Neural progenitor cell (in vitro differentiated cells): ENCODE results near the gene MSTO1. TPM values are rescaled to one million over a fixed set of nuclear protein-coding genes. Genes with fewer than 3 reads are reported as not detected.
"Not testable (repeated sequence)": the region's sequence is repeated elsewhere in the genome, so short reads cannot be mapped to it uniquely, and the experiment has no call there.

ENCODE experiments used
- DNase-seq: peaks from one replicate; pipeline ENCODE4 v3.0.0-alpha.2; 2016; ENCODE audit warnings: low spot score
- H2AFZ ChIP-seq: fragments of 200-600 bp; sonication (generic); replicated peaks from 2 replicates; pipeline ENCODE4 v1.6.1; 2016; ENCODE audit warnings: antibody characterized with exemption
- H3F3A ChIP-seq: fragments of 200-600 bp; sonication (generic); 2 replicates; pipeline ENCODE4 v1.6.1; 2016; ENCODE audit warnings: antibody characterized with exemption, low read depth
- H3K27ac ChIP-seq: fragments of 200-600 bp; sonication (generic); 2 replicates; pipeline ENCODE4 v1.5.1; 2016; ENCODE audit warnings: mild to moderate bottlenecking
- H3K27me3 ChIP-seq: fragments of 200-600 bp; sonication (generic); 2 replicates; pipeline ENCODE4 v1.6.1; 2016; ENCODE audit warnings: mild to moderate bottlenecking, moderate library complexity
- H3K36me3 ChIP-seq: fragments of 200-600 bp; sonication (generic); 2 replicates; pipeline ENCODE4 v1.5.1; 2016
- H3K4me1 ChIP-seq: fragments of 200-600 bp; sonication (generic); 2 replicates; pipeline ENCODE4 v1.6.1; 2016; ENCODE audit warnings: mixed run types
- H3K4me2 ChIP-seq: fragments of 200-600 bp; sonication (generic); 2 replicates; pipeline ENCODE4 v1.6.1; 2016
- H3K4me3 ChIP-seq: fragments of 200-600 bp; sonication (generic); 2 replicates; pipeline ENCODE4 v1.5.1; 2016
- H3K79me2 ChIP-seq: fragments of 200-600 bp; sonication (generic); 2 replicates; pipeline ENCODE4 v1.6.1; 2016; ENCODE audit warnings: low read depth
- H3K9ac ChIP-seq: fragments of 200-600 bp; sonication (generic); 2 replicates; pipeline ENCODE4 v1.6.1; 2016
- H3K9me3 ChIP-seq: fragments of 200-600 bp; sonication (generic); 2 replicates; pipeline ENCODE4 v1.5.1; 2016; ENCODE audit warnings: low read depth
- H4K20me1 ChIP-seq: fragments of 200-600 bp; sonication (generic); 2 replicates; pipeline ENCODE4 v1.6.1; 2016; ENCODE audit warnings: low read depth
- H3K27ac Mint-ChIP-seq: 3 replicates; pipeline ENCODE4 v1.8.0; 2021; ENCODE audit warnings: mixed read lengths
- H3K27me3 Mint-ChIP-seq: 2 replicates; pipeline ENCODE4 v1.8.0; 2022; ENCODE audit warnings: low read depth, mild to moderate bottlenecking, inconsistent platforms, moderate library complexity, mixed read lengths; ENCODE audit not compliant: insufficient read depth
- H3K36me3 Mint-ChIP-seq: 3 replicates; pipeline ENCODE4 v1.8.0; 2021; ENCODE audit warnings: mixed read lengths
- H3K4me1 Mint-ChIP-seq: 3 replicates; pipeline ENCODE4 v1.8.0; 2021; ENCODE audit warnings: mixed read lengths
- H3K4me3 Mint-ChIP-seq: 3 replicates; pipeline ENCODE4 v1.8.0; 2021; ENCODE audit warnings: mild to moderate bottlenecking, moderate library complexity, mixed read lengths
- H3K9me3 Mint-ChIP-seq: 3 replicates; pipeline ENCODE4 v1.8.0; 2020; ENCODE audit warnings: mixed read lengths
- CTCF ChIP-seq: fragments of 200-600 bp; sonication (generic); IDR thresholded peaks from 2 replicates; pipeline ENCODE4 v1.5.1; 2017; ENCODE audit warnings: antibody characterized with exemption, mild to moderate bottlenecking
- EZH2 ChIP-seq: fragments of 200-600 bp; sonication (generic); IDR thresholded peaks from 2 replicates; pipeline ENCODE4 v1.6.1; 2017; ENCODE audit warnings: antibody characterized with exemption, mild to moderate bottlenecking, moderate library complexity
- EZH2phosphoT487 ChIP-seq: fragments of 200-600 bp; sonication (generic); IDR thresholded peaks from 2 replicates; pipeline ENCODE4 v1.6.1; 2017; ENCODE audit warnings: antibody characterized with exemption
- total RNA-seq: library from RNA; depleted of rRNA; stranded (reverse); fragments of >200 nt; gene quantifications from 2 replicates; pipeline ENCODE4 v1.2.3, GENCODE V29; 2015; ENCODE audit warnings: low replicate concordance

MSTO1 gene
- total RNA-seq, 1 donor from 2014 or later = 36.6 TPM

- DNase-seq = peak; percentile 76
- Histone ChIP-seq H3K36me3 (no peaks in the 10 kb centered on the region), H3K4me1 (peaks cover 9% of the 10 kb centered on the region), H3F3A (peaks cover 10% of the 10 kb centered on the region), H3K27ac (no peak overlapping the region), H2AFZ (no peak overlapping the region), H4K20me1 (no peaks in the 10 kb centered on the region), H3K4me3 (no peak overlapping the region), H3K9me3 (no peaks in the 10 kb centered on the region), H3K9ac (no peak overlapping the region), H3K4me2 (no peak overlapping the region), H3K79me2 (no peaks in the 10 kb centered on the region), H3K27me3 (no peaks in the 10 kb centered on the region)
- TF ChIP-seq EZH2 (no peak), CTCF (peak; percentile 67), EZH2phosphoT487 (no peak)
- no peaks in the 10 kb centered on the region for H3K36me3 Mint-ChIP-seq
- no peaks in the 10 kb centered on the region for H3K9me3 Mint-ChIP-seq
- H3K4me3 Mint-ChIP-seq = no peak overlapping the region
- H3K27ac Mint-ChIP-seq = no peak overlapping the region
- no peaks in the 10 kb centered on the region for H3K27me3 Mint-ChIP-seq
- peaks cover 26% of the 10 kb centered on the region for H3K4me1 Mint-ChIP-seq
Measured at GRCh38 chr1:155591770-155592169, 18.2 kb upstream of the MSTO1 start.

GRCh38 chr1:155595877-155596474 lies 14.0 kb upstream of the MSTO1 start:
- DNase-seq, H3K4me3 ChIP-seq, H2AFZ ChIP-seq, H3K4me2 ChIP-seq, H3K36me3 Mint-ChIP-seq, H3K4me1 ChIP-seq, H3K27me3 ChIP-seq, H3K27me3 Mint-ChIP-seq, H3K27ac ChIP-seq, H3K36me3 ChIP-seq, H3K9ac ChIP-seq, H3K79me2 ChIP-seq, H3K9me3 Mint-ChIP-seq, H3K9me3 ChIP-seq, H4K20me1 ChIP-seq: not testable (repeated sequence)
- Mint-ChIP-seq H3K27ac (peak overlapping the region; percentile 61), H3K4me3 (peak overlapping the region; percentile 55), H3K4me1 (peaks cover 40% of the 10 kb centered on the region)
- H3F3A ChIP-seq = peaks cover 20% of the 10 kb centered on the region

- H3K4me3 ChIP-seq = no peak overlapping the region
- H3K27ac Mint-ChIP-seq = peak overlapping the region; percentile 37
- H3K9ac ChIP-seq = no peak overlapping the region
- DNase-seq = no peak
- H3K4me3 Mint-ChIP-seq = no peak overlapping the region
- peaks cover 15% of the 10 kb centered on the region for H3F3A ChIP-seq
- peaks cover 40% of the 10 kb centered on the region for H3K4me1 Mint-ChIP-seq
- no peaks in the 10 kb centered on the region for H4K20me1 ChIP-seq
- H3K27me3 ChIP-seq = no peaks in the 10 kb centered on the region
- H2AFZ ChIP-seq = no peak overlapping the region
- H3K27ac ChIP-seq = no peak overlapping the region
- H3K4me1 ChIP-seq = peaks cover 6% of the 10 kb centered on the region
- TF ChIP-seq EZH2 (no peak), CTCF (no peak), EZH2phosphoT487 (no peak)
- H3K36me3 Mint-ChIP-seq = no peaks in the 10 kb centered on the region
- H3K9me3 Mint-ChIP-seq = no peaks in the 10 kb centered on the region
- no peak overlapping the region for H3K4me2 ChIP-seq
- no peaks in the 10 kb centered on the region for H3K9me3 ChIP-seq
- peaks cover 2% of the 10 kb centered on the region for H3K27me3 Mint-ChIP-seq
- H3K36me3 ChIP-seq = no peaks in the 10 kb centered on the region
- no peaks in the 10 kb centered on the region for H3K79me2 ChIP-seq
Measured at GRCh38 chr1:155596864-155597263, 13.2 kb upstream of the MSTO1 start.

GRCh38 chr1:155598842-155599331 lies 11.1 kb upstream of the MSTO1 start:
- Histone ChIP-seq H3K4me1 (peaks cover 6% of the 10 kb centered on the region), H3K9me3 (no peaks in the 10 kb centered on the region), H3K79me2 (no peaks in the 10 kb centered on the region), H3K27ac (no peak overlapping the region), H2AFZ (no peak overlapping the region), H4K20me1 (no peaks in the 10 kb centered on the region), H3F3A (peaks cover 10% of the 10 kb centered on the region), H3K9ac (no peak overlapping the region), H3K4me3 (peak overlapping the region; percentile 9), H3K27me3 (no peaks in the 10 kb centered on the region), H3K36me3 (no peaks in the 10 kb centered on the region), H3K4me2 (peak overlapping the region; percentile 36)
- peak; percentile 73 for DNase-seq
- peak overlapping the region; percentile 73 for H3K27ac Mint-ChIP-seq
- H3K4me1 Mint-ChIP-seq = peaks cover 36% of the 10 kb centered on the region
- no peaks in the 10 kb centered on the region for H3K9me3 Mint-ChIP-seq
- H3K27me3 Mint-ChIP-seq = peaks cover 2% of the 10 kb centered on the region
- peak overlapping the region; percentile 36 for H3K4me3 Mint-ChIP-seq
- TF ChIP-seq CTCF (no peak), EZH2 (no peak), EZH2phosphoT487 (no peak)
- H3K36me3 Mint-ChIP-seq = no peaks in the 10 kb centered on the region

- not testable (repeated sequence) for H3K9me3 ChIP-seq, H3K27ac ChIP-seq, H4K20me1 ChIP-seq, H2AFZ ChIP-seq, H3K27me3 ChIP-seq, H3K36me3 Mint-ChIP-seq, H3K9me3 Mint-ChIP-seq, H3K27me3 Mint-ChIP-seq, H3K4me1 ChIP-seq, H3K79me2 ChIP-seq, H3K36me3 ChIP-seq, DNase-seq, H3K9ac ChIP-seq
- H3F3A ChIP-seq = peaks cover 10% of the 10 kb centered on the region
- peak overlapping the region; percentile 29 for H3K4me3 Mint-ChIP-seq
- peak overlapping the region; percentile 36 for H3K4me2 ChIP-seq
- H3K4me3 ChIP-seq = peak overlapping the region; percentile 9
- H3K4me1 Mint-ChIP-seq = peaks cover 36% of the 10 kb centered on the region
- peak overlapping the region; percentile 76 for H3K27ac Mint-ChIP-seq
Measured at GRCh38 chr1:155599828-155600572, 10.0 kb upstream of the MSTO1 start.
